ENCODE measurements around the gene TMEM59L.

Gene TMEM59L

DNA sequence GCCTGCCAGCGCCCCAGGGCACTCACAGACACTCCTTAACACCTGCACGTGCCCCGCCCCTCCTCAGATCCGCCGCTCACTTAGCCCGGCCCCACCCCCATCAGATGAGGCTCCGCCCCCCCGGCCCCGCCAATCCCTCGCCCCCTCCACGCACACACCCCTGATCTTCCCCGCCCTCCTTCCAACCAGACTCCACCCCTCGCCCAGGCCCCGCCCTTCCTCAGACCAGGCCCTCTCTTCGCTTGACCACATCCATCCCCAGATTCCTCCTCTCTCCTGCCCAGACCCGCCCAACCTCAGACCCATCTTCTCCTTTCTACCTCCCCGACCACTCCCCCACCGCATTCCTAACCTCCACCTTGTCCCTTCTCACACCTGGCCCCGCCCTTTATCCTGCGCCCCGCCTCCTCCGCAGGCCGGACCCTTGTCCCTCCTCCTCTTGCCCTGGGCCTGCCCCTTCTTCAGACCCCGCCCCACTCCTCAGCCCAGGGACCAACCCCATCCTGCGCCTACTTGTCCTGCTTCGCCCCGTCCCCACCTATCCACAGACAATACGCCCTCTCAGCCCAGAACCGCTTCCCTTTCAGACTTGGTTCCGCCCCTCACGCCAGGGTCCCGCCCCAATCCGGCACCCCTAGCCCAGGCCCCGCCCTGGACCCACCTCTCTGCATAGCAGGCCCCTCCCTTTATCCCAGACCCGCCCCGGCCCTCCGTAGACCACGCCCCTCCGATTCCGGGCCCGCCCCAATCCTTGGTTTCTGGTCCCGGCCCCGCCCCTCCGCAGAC, 23.7 kb downstream of the TMEM59L start:
- TF ChIP-seq EZH2phosphoT487 (IDR thresholded peaks at IDR 0.05; ENCODE audit: borderline replicate concordance, low read length), result no peak
- TF ChIP-seq, protein P1, sequence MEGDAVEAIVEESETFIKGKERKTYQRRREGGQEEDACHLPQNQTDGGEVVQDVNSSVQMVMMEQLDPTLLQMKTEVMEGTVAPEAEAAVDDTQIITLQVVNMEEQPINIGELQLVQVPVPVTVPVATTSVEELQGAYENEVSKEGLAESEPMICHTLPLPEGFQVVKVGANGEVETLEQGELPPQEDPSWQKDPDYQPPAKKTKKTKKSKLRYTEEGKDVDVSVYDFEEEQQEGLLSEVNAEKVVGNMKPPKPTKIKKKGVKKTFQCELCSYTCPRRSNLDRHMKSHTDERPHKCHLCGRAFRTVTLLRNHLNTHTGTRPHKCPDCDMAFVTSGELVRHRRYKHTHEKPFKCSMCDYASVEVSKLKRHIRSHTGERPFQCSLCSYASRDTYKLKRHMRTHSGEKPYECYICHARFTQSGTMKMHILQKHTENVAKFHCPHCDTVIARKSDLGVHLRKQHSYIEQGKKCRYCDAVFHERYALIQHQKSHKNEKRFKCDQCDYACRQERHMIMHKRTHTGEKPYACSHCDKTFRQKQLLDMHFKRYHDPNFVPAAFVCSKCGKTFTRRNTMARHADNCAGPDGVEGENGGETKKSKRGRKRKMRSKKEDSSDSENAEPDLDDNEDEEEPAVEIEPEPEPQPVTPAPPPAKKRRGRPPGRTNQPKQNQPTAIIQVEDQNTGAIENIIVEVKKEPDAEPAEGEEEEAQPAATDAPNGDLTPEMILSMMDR (IDR thresholded peaks at IDR 0.05; ENCODE audit: low read depth, low read length, poor library complexity, severe bottlenecking), result no peak
- peaks cover 20% of the 10 kb centered on the region for H3K4me1 ChIP-seq (ENCODE audit: control insufficient read depth, low read length)
- peak overlapping the region; percentile 67 for H3K27ac ChIP-seq (ENCODE audit: low read depth, low read length)
- H3K9me2 ChIP-seq (replicated peaks; ENCODE audit: control insufficient read depth, low read length), result no peaks in the 10 kb centered on the region
- H3K27me3 ChIP-seq (ENCODE audit: control insufficient read depth, low read length), result no peaks in the 10 kb centered on the region
- no peaks in the 10 kb centered on the region for H4K20me1 ChIP-seq (ENCODE audit: control insufficient read depth, insufficient read depth, low read depth, low read length)
- no peaks in the 10 kb centered on the region; the same call in 1 of the 2 replicates for H3K36me3 ChIP-seq (ENCODE audit: control insufficient read depth, low read length)
- peak overlapping the region; percentile 90 for H3K4me3 ChIP-seq (ENCODE audit: low read length)
- H3K79me2 ChIP-seq (ENCODE audit: control insufficient read depth, low read length), result peaks cover 33% of the 10 kb centered on the region
- peak overlapping the region; percentile 89 for H3K4me2 ChIP-seq (ENCODE audit: low read length)
- H3F3A ChIP-seq (ENCODE audit: control insufficient read depth, insufficient read depth), result no peaks in the 10 kb centered on the region
- no peaks in the 10 kb centered on the region for H3K9me3 ChIP-seq (ENCODE audit: control insufficient read depth, insufficient read depth, low read length)

- Histone ChIP-seq H3K4me1 (ENCODE audit: control insufficient read depth, low read length) (peaks cover 20% of the 10 kb centered on the region), H3K36me3 (ENCODE audit: control insufficient read depth, low read length) (no peaks in the 10 kb centered on the region; the same call in 1 of the 2 replicates), H3K9me3 (ENCODE audit: control insufficient read depth, insufficient read depth, low read length) (no peaks in the 10 kb centered on the region), H3K79me2 (ENCODE audit: control insufficient read depth, low read length) (peaks cover 37% of the 10 kb centered on the region), H4K20me1 (ENCODE audit: control insufficient read depth, insufficient read depth, low read depth, low read length) (no peaks in the 10 kb centered on the region), H3K9me2 (replicated peaks; ENCODE audit: control insufficient read depth, low read length) (no peaks in the 10 kb centered on the region), H3F3A (ENCODE audit: control insufficient read depth, insufficient read depth) (no peaks in the 10 kb centered on the region), H3K4me3 (ENCODE audit: low read length) (peak within 1 kb of the TSS; percentile 90), H3K27ac (ENCODE audit: low read depth, low read length) (peak within 1 kb of the TSS; percentile 67), H3K27me3 (ENCODE audit: control insufficient read depth, low read length) (no peaks in the 10 kb centered on the region), H3K4me2 (ENCODE audit: low read length) (peak within 1 kb of the TSS; percentile 89)
- TF ChIP-seq EZH2phosphoT487 (IDR thresholded peaks at IDR 0.05; ENCODE audit: borderline replicate concordance, low read length), result no peak
- TF ChIP-seq, protein P1 (IDR thresholded peaks at IDR 0.05; ENCODE audit: low read depth, low read length, poor library complexity, severe bottlenecking), result no peak
Observed at GRCh38 chr19:18636969-18637629, 24.4 kb downstream of the TMEM59L start, which contains the start of gene KLHL26. Gene KLHL26 (plus strand): TSS chr19:18637028. CDS start chr19:18637055, 27 bp downstream.

DNA sequence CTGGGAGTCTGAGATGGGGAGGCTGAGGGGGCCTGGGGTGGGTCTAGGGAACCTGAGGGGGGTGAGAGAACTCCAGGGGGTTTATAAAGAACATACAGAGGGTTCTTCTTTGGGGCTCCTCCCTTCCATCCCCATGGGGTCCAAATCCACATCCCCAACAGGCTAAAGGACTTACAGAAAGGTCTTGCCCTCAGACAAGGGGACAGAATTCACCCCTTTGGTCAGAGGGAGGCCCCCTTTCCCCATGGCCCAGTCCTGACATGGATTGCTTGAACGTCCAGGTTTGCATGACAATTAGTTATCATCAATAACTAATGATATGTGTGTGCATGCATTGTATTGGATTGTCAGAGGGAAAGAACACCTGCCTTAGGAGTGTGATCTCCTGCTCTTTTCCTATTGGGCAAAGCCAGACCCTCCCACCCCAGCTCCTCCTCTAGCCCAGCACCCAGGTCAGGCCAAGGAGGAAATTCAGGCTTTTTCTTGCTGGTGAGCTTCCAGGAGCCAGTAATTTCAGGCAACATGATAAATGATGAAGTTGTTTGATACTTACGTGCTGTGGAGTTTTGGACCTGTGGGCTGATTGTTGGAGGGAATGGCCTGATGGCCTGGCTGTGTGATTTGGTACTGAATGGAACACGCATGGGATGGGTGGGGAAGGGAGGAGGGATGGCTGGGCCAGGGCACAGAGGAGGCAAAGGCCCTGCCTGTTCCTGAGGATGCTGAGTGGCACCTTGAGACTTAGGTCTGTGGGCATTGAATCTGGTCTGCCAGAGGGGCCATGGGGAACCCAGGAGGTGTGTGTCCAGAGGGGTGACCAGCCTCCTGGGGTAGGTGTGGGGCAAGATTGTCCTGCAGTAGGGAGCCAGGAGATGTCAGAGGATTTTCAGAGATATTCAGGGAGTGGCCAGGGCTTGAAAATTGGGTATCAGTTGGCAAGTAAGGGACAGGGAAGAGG, 25.3 kb downstream of the TMEM59L start:
- H3K4me3 ChIP-seq (ENCODE audit: low read length), result peak overlapping the region; percentile 90
- no peaks in the 10 kb centered on the region for H3F3A ChIP-seq (ENCODE audit: control insufficient read depth, insufficient read depth)
- no peaks in the 10 kb centered on the region; the same call in 1 of the 2 replicates for H3K36me3 ChIP-seq (ENCODE audit: control insufficient read depth, low read length)
- H3K4me2 ChIP-seq (ENCODE audit: low read length), result peak overlapping the region; percentile 89
- H3K27me3 ChIP-seq (ENCODE audit: control insufficient read depth, low read length), result no peaks in the 10 kb centered on the region
- no peak overlapping the region for H3K27ac ChIP-seq (ENCODE audit: low read depth, low read length)
- H3K79me2 ChIP-seq (ENCODE audit: control insufficient read depth, low read length), result peaks cover 41% of the 10 kb centered on the region
- no peaks in the 10 kb centered on the region for H4K20me1 ChIP-seq (ENCODE audit: control insufficient read depth, insufficient read depth, low read depth, low read length)
- TF ChIP-seq EZH2phosphoT487 (IDR thresholded peaks at IDR 0.05; ENCODE audit: borderline replicate concordance, low read length), result no peak
- TF ChIP-seq, protein P1 (IDR thresholded peaks at IDR 0.05; ENCODE audit: low read depth, low read length, poor library complexity, severe bottlenecking), result no peak
- H3K9me3 ChIP-seq (ENCODE audit: control insufficient read depth, insufficient read depth, low read length), result no peaks in the 10 kb centered on the region
- H3K4me1 ChIP-seq (ENCODE audit: control insufficient read depth, low read length), result peaks cover 20% of the 10 kb centered on the region
- no peaks in the 10 kb centered on the region for H3K9me2 ChIP-seq (replicated peaks; ENCODE audit: control insufficient read depth, low read length)
